Choroid plexus epithelial cell (primary cell): ENCODE measurements around the gene PALD1.

ENCODE experiments used
- DNase-seq: peaks from one replicate; pipeline ENCODE4 v3.0.0-alpha.2; 2010; ENCODE audit warnings: low read depth
- H3K4me3 ChIP-seq: 2 replicates; pipeline ENCODE4 v1.5.1; 2011; ENCODE audit warnings: low read depth, mild to moderate bottlenecking, control low read depth, low read length, moderate library complexity
- CTCF ChIP-seq: conservative IDR thresholded peaks from 2 replicates; pipeline ENCODE4 v1.5.1; 2011; ENCODE audit warnings: low read depth, mild to moderate bottlenecking, control low read depth, inconsistent platforms, low read length, moderate library complexity

Gene PALD1

GRCh38 chr10:70495691-70496261 is 17.2 kb downstream of the PALD1 start:
- no peak for DNase-seq
- no peak overlapping the region for H3K4me3 ChIP-seq
- no peak for TF ChIP-seq CTCF

- no peak overlapping the region for H3K4me3 ChIP-seq
- no peak for TF ChIP-seq CTCF
- no peak for DNase-seq
These were observed 18.0 kb downstream of the PALD1 start for GRCh38 chr10:70496341-70497119.

GRCh38 chr10:70497120-70497545 is 18.6 kb downstream of the PALD1 start:
- H3K4me3 ChIP-seq = no peak overlapping the region
- no peak for TF ChIP-seq CTCF
- no peak for DNase-seq

GRCh38 chr10:70498970-70499835 is 20.6 kb downstream of the PALD1 start:
- no peak for DNase-seq
- no peak overlapping the region for H3K4me3 ChIP-seq
- TF ChIP-seq CTCF = no peak

GRCh38 chr10:70499836-70500167 is 21.2 kb downstream of the PALD1 start:
- TF ChIP-seq CTCF = no peak

GRCh38 chr10:70500368-70500767 is 21.8 kb downstream of the PALD1 start:
- no peak for TF ChIP-seq CTCF

More at GRCh38 chr10:70499836-70500167, 21.2 kb downstream of the PALD1 start:
- no peak overlapping the region for H3K4me3 ChIP-seq
- DNase-seq = no peak

More at GRCh38 chr10:70500368-70500767, 21.8 kb downstream of the PALD1 start:
- H3K4me3 ChIP-seq = no peak overlapping the region
- no peak for DNase-seq
